Adrenal gland (tissue), 12 donors: ENCODE data around the gene MMRN1. TPM values are rescaled to one million over a fixed set of nuclear protein-coding genes. Genes with fewer than 3 reads are reported as not detected.
"Not testable (repeated sequence)": the region's sequence is repeated elsewhere in the genome, so short reads cannot be mapped to it uniquely, and the experiment has no call there.

ENCODE experiments used
- DNase-seq, 7 donors: peaks; one replicate each; pipeline ENCODE4 v3.0.0-alpha.2; 2019 to 2020
- H3K27ac ChIP-seq, 5 donors: fragments of 200-600 bp; sonication (generic) in 4 of 5; 1 replicate in 3 of 5; 2 replicates in 2 of 5; pipeline versions ENCODE4 v1.5.1 to v1.8.0; 2016 to 2020; ENCODE audit warnings: mild to moderate bottlenecking in 1 of 5
- H3K27me3 ChIP-seq: fragments of 200-600 bp; 2 replicates; pipeline ENCODE4 v1.8.0; 2021
- H3K36me3 ChIP-seq, 2 donors: fragments of 200-600 bp; replicated peaks in 1 of 2; 1 replicate in 1 of 2; 2 replicates in 1 of 2; pipeline versions ENCODE4 v1.5.1 to v1.8.0; 2018 to 2022
- H3K4me1 ChIP-seq, 2 donors: fragments of 200-600 bp; replicated peaks in 1 of 2; 1 replicate in 1 of 2; 2 replicates in 1 of 2; pipeline versions ENCODE4 v1.5.1 to v1.8.0; 2018 to 2021
- H3K4me3 ChIP-seq, 4 donors: fragments of 200-600 bp; sonication (generic) in 3 of 4; one replicate each; pipeline ENCODE4 v1.5.1; 2016 to 2018
- H3K9me3 ChIP-seq, 3 donors: fragments of 200-600 bp; sonication (generic) in 1 of 3; replicated peaks in 1 of 3; 1 replicate in 2 of 3; 2 replicates in 1 of 3; pipeline versions ENCODE4 v1.5.1 to v1.8.0; 2016 to 2021
- POLR2A ChIP-seq, 2 donors: fragments of 450-650 bp; IDR thresholded peaks; one replicate each; pipeline ENCODE4 v1.6.1; 2017; ENCODE audit warnings: antibody characterized with exemption in 2 of 2, mild to moderate bottlenecking in 2 of 2, moderate library complexity in 1 of 2
- WGBS, 4 donors: extraction: QIAGEN DNeasy Blood & Tissue Kit in 2 of 4; methylation state at CpG; one replicate each; pipeline versions ENCODE4 v1.1.5 to v1.1.7; 2013 to 2017; 5-methylcytosine and 5-hydroxymethylcytosine counted together
- intact Hi-C, 2 donors: fragments of 100-400 bp; cut with DNase I; formaldehyde crosslinking; loops; one replicate each; pipeline versions ENCODE4 v1.14.1 to v1.15.0; 2022 to 2023
- polyA plus RNA-seq, 3 donors: library from polyadenylated mRNA; stranded (reverse); fragments of 200-250 nt in 2 of 3; fragments of 350-450 nt in 1 of 3; fragmentation: Illumina TruSeq in 1 of 3; extraction: RNeasy Lipid Tissue Mini Kit (QIAGEN cat#74804) in 1 of 3; gene quantifications; one replicate each; pipeline ENCODE4 v1.2.3, GENCODE V29; 2013 to 2014
- total RNA-seq, 9 donors: library from RNA; depleted of rRNA in 4 of 9; stranded (reverse); fragments of >200 nt in 4 of 9; fragments of 120-200 nt in 1 of 9; fragmentation: NEBNext Ultra II Directional in 1 of 9; extraction: Animal tissue kit (Norgen Biotek cat#: 25700) in 1 of 9; gene quantifications; one replicate each; pipeline versions ENCODE4 v1.1.0 to v1.2.4, GENCODE V29; 2013 to 2023
- TF ChIP-seq, protein P1 (sequence below), 6 experiments: fragments of 450-650 bp in 4 of 6; fragments of 200-600 bp in 2 of 6; sonication (generic) in 1 of 6; IDR thresholded peaks; 1 replicate in 5 of 6; 2 replicates in 1 of 6; pipeline versions ENCODE4 v1.5.1 to v1.8.0; 2016 to 2021; ENCODE audit warnings: antibody characterized with exemption in 6 of 6, mild to moderate bottlenecking in 2 of 6, moderate library complexity in 1 of 6
- donor health status: healthy with polysubstance abuse.
- donor health status: Bipolar disorder and iron deficiency.
- donor health status: DM: yes; HTN: yes; CAD: no.
- donor health status: DM: no; HTN: no; CAD: no.
- donor health status: DM: no; HTN: no; CAD: no.
- donor health status: DM: yes; HTN: yes; CAD: no.

The MMRN1 gene
- total and polyA plus RNA-seq, 12 donors: 1.4 to 31.2 (median 6.6) TPM

DNA sequence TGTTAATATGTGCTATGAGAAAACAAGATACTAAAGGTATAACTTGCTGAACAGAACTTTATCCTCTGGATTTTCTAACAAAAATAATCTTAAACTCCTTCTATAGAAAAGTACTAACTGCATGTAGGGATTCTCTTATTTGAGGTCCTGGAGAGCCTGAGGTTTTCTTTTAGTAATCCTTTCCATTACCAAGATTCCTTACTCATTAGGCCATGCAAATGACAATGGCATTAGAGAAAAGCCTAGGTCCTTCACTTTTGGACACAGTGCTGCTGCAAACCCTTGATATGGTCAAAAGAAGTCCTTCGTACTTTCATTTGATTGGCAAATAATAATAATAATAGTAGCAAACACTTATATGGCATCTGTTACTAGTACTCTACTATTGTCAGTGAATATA, 3.2 kb downstream of the MMRN1 start:
- 65 to 77% (median 69%) methylated on average over 1 of the region's 1 CpG for WGBS, 4 donors
- Histone ChIP-seq H3K4me3 (no peak overlapping the region), H3K9me3 (no peaks in the 10 kb centered on the region), H3K36me3 (no peaks in the 10 kb centered on the region), H3K27me3 (no peaks in the 10 kb centered on the region), H3K4me1 (peaks cover 0 to 3% of the 10 kb centered on the region in 2 donors), H3K27ac (no peak overlapping the region)
- TF ChIP-seq POLR2A (IDR thresholded peaks at IDR 0.05): no peak
- intact Hi-C loops: no loop called here
- no peak for DNase-seq

DNA sequence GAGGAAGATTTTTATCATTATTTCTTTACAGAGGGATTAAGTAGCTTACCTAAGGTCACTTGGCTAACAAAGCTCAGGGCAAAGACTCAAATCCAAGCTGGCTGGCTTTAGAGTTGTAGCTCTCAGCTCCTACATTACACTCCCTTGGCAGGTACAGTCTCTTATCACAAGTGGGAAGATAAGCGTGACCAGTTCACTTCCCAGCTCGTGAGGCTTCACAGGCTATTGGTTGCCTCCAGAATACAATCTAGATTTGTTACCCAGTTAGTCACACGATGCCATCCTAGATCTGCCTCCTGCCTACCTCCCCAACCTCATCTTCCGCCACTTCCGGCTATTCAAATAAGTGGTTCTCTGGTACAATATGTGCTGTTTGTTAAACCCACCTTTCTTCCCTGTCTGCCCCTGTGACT, 3.7 kb downstream of the MMRN1 start:
- no peak for TF ChIP-seq POLR2A (IDR thresholded peaks at IDR 0.05)
- TF ChIP-seq, protein P1, sequence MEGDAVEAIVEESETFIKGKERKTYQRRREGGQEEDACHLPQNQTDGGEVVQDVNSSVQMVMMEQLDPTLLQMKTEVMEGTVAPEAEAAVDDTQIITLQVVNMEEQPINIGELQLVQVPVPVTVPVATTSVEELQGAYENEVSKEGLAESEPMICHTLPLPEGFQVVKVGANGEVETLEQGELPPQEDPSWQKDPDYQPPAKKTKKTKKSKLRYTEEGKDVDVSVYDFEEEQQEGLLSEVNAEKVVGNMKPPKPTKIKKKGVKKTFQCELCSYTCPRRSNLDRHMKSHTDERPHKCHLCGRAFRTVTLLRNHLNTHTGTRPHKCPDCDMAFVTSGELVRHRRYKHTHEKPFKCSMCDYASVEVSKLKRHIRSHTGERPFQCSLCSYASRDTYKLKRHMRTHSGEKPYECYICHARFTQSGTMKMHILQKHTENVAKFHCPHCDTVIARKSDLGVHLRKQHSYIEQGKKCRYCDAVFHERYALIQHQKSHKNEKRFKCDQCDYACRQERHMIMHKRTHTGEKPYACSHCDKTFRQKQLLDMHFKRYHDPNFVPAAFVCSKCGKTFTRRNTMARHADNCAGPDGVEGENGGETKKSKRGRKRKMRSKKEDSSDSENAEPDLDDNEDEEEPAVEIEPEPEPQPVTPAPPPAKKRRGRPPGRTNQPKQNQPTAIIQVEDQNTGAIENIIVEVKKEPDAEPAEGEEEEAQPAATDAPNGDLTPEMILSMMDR (IDR thresholded peaks at IDR 0.05): no peak
- intact Hi-C loops: no loop called here
- DNase-seq: no peak
- 54 to 66% (median 57%) methylated on average over 5 of the region's 5 CpGs for WGBS, 4 donors
- Histone ChIP-seq H3K9me3 (no peaks in the 10 kb centered on the region), H3K4me3 (no peak overlapping the region), H3K27me3 (no peaks in the 10 kb centered on the region), H3K36me3 (no peaks in the 10 kb centered on the region), H3K27ac (no peak overlapping the region), H3K4me1 (peaks cover 0 to 3% of the 10 kb centered on the region in 2 donors)

DNA sequence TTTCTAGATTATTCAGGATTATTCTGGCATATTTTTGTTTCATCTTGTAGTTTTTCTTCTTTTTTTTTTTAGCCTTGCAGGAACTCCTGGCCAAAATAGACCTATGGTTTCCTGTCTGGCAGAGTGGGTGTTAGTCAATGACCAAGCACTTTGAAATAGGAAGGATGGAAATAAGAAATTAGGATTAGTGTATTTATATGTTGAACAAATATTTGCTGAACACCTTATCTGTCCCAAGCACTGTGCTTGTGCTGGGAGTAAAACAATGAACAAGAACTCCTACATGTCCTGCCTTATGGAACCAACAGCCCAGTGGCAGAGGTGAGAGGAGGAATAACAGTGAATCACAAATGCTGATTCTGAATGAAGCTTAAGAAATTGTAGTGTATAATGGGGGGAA, 4.5 kb downstream of the MMRN1 start:
- no peak for DNase-seq
- no peak overlapping the region for H3K27ac ChIP-seq
- H3K4me3 ChIP-seq: no peak overlapping the region
- TF ChIP-seq POLR2A (IDR thresholded peaks at IDR 0.05): no peak
- TF ChIP-seq, protein P1 (IDR thresholded peaks at IDR 0.05): no peak
- no peaks in the 10 kb centered on the region for H3K36me3 ChIP-seq
- intact Hi-C loops: no loop called here
- no peaks in the 10 kb centered on the region for H3K9me3 ChIP-seq
- H3K4me1 ChIP-seq: peaks cover 0 to 3% of the 10 kb centered on the region in 2 donors
- H3K27me3 ChIP-seq: peaks cover 3% of the 10 kb centered on the region

DNA sequence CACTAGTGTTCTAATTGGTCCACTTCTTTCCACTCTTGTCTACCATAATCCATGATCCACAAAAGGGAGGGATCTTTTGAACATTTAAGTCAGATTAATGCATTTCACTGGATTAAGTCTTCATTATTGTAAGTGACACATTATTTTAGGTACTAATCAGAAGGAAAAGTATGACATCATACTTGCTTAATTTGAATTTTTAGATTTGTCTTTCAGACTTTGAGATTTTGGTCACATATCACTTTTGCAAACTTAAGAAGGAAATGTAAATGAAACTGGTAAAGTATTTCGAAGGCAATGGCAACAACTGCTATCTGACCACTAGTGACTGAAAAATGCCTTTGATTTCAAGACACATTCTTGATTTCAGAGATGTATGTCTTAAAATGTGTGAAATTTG, 5.2 kb downstream of the MMRN1 start:
- intact Hi-C loops: loop anchor here (5.0 to 10.0 kb wide), 2 partner anchors 245 to 413 kb away; no protein-coding TSS in a partner anchor
- DNase-seq: no peak
- Histone ChIP-seq H3K4me1 (peaks cover 0 to 3% of the 10 kb centered on the region in 2 donors), H3K36me3 (no peaks in the 10 kb centered on the region), H3K4me3 (no peak overlapping the region), H3K9me3 (no peaks in the 10 kb centered on the region), H3K27ac (no peak overlapping the region), H3K27me3 (peaks cover 3% of the 10 kb centered on the region)
- no peak for TF ChIP-seq POLR2A (IDR thresholded peaks at IDR 0.05)
- TF ChIP-seq, protein P1 (IDR thresholded peaks at IDR 0.05): no peak
- 53 to 78% (median 73%) methylated on average over 1 of the region's 1 CpG for WGBS, 4 donors

DNA sequence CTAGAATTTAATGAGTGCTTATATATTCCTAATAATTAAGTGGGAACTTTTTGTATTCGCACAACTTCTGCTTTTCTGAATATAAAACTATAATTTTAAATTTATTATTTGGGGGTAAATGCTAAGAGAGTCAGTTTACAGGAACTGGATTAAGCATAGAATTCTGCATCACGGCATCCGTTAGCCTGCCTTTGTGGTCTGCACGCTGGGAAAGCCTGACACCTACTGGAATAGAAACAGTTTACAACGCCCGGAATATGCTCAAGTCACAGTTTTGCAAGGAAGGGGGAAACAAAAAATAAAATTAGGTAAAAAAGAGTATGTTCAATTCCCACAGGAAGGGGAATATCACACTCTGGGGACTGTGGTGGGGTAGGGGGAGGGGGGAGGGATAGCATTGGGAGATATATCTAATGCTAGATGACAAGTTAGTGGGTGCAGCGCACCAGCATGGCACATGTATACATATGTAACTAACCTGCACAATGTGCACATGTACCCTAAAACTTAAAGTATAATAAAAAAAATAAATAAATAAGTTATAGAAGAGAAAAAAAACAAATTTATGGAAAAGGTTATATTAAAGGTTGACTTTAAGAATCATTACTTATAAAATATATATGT, 7.3 kb downstream of the MMRN1 start:
- DNase-seq: peak; percentile 37 to 81 (median 58)
- TF ChIP-seq, protein P1 (IDR thresholded peaks at IDR 0.05): peak; percentile 51 to 70 (median 61)
- H3K9me3 ChIP-seq, H3K27ac ChIP-seq, H3K36me3 ChIP-seq, H3K4me3 ChIP-seq, H3K27me3 ChIP-seq, H3K4me1 ChIP-seq: not testable (repeated sequence)
- intact Hi-C loops: loop anchor here (5.0 to 10.0 kb wide), 2 partner anchors 247 to 415 kb away; no protein-coding TSS in a partner anchor
- WGBS, 4 donors: 0 to 16% (median 7%) methylated on average over 6 to 7 of the region's 7 CpGs
